Body of pancreas (tissue), 4 donors: ENCODE results near the gene COBLL1.

Experiments used
- CTCF ChIP-seq, 7 experiments: fragments of 450-650 bp in 4 of 7; fragments of 200-600 bp in 3 of 7; sonication (generic) in 3 of 7; IDR thresholded peaks; one replicate each; pipeline ENCODE4 v1.5.1; 2016 to 2019; ENCODE audit warnings: antibody characterized with exemption in 7 of 7
- POLR2A ChIP-seq, 3 donors: fragments of 450-650 bp; IDR thresholded peaks; one replicate each; pipeline ENCODE4 v1.6.1; 2016; ENCODE audit warnings: antibody characterized with exemption in 3 of 3, mild to moderate bottlenecking in 2 of 3

GRCh38 chr2:164816046-164816445 is 25.6 kb downstream of the COBLL1 start:
- TF ChIP-seq CTCF (IDR thresholded peaks at IDR 0.05) (no peak), POLR2A (IDR thresholded peaks at IDR 0.05) (no peak)
